GM12891 (cell line): ENCODE data around the gene ZNF729.

Experiments
- DNase-seq: peaks from one replicate; pipeline ENCODE4 v3.0.0; 2011; ENCODE audit warnings: low spot score; ENCODE audit not compliant: insufficient read length
- FAIRE-seq: peaks from 2 replicates; lab custom pipeline; 2011; peaks lifted over from hg19 to GRCh38; lab: Jason Lieb, UNC
- PAX5 ChIP-seq: IDR thresholded peaks from 2 replicates; pipeline ENCODE4 v1.6.1; 2011; ENCODE audit warnings: low read length, moderate library complexity, mild to moderate bottlenecking; ENCODE audit not compliant: insufficient read depth, severe bottlenecking
- POLR2A ChIP-seq: IDR thresholded peaks from 2 replicates; pipeline ENCODE4 v1.6.1; 2011; ENCODE audit warnings: low read depth, low read length, control low read depth
- POLR2AphosphoS5 ChIP-seq: IDR thresholded peaks from 2 replicates; pipeline ENCODE4 v1.6.1; 2011; ENCODE audit warnings: low read depth, low read length, control low read depth
- POU2F2 ChIP-seq: IDR thresholded peaks from 2 replicates; pipeline ENCODE4 v1.6.1; 2011; ENCODE audit warnings: low read depth, mild to moderate bottlenecking, control low read depth, low read length, moderate library complexity
- SPI1 ChIP-seq: IDR thresholded peaks from 2 replicates; pipeline ENCODE4 v1.6.1; 2011; ENCODE audit warnings: low read depth, low read length, control low read depth
- TAF1 ChIP-seq: IDR thresholded peaks from 2 replicates; pipeline ENCODE4 v1.6.1; 2011; ENCODE audit warnings: low read depth, low read length, control low read depth

ZNF729 gene

DNA sequence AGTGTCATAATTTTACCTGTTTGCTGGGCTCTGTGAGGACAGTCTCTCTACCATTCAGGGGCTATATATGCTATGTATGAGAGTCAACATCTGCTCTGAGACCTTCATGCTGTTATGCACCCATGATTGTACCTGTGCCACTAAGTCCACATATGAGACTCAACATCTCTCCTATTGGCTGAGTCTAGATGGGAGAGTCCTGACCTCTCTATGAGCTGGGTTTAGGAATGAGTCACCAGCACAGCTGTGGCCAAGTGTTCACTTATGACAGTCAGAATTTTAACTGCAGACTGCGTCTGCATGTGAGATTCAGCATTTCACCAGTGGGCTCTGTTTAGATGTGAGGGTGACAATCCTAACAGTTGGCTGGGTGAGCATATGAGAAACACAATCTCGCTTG is 49.5 kb downstream of the ZNF729 start:
- DNase-seq (no peak), FAIRE-seq (no peak)
- TF ChIP-seq POLR2AphosphoS5 (no peak), POU2F2 (no peak), SPI1 (no peak), POLR2A (no peak), TAF1 (no peak), PAX5 (no peak)

DNA sequence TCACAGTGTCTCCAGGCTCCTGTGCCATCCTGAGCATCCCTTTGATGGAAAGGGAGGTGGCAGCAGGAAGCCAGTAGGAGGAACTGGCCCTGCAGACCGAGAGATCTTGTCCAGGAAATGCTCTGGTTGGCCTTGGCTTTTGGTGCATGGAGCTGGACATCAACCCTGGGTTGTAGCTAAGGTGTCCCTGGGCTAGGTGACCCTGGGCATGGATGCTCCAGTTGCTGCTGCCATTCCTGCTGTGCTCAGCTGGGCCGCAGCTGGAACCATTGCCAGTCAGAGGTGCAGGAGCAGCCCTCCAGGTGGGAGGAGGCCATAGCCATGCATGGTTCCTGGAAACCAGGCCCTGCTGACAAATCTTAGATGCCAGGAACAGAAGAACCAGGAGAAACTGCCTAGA is 68.4 kb downstream of the ZNF729 start:
- DNase-seq: no peak
- TF ChIP-seq TAF1: no peak
- no peak for TF ChIP-seq POLR2A
- no peak for TF ChIP-seq POLR2AphosphoS5
- TF ChIP-seq PAX5: no peak
- TF ChIP-seq SPI1: no peak
- no peak for TF ChIP-seq POU2F2
- FAIRE-seq: no peak
